Measurements from ENCODE around the gene GPR151.

- TF ChIP-seq CTCF (IDR thresholded peaks at IDR 0.05; ENCODE audit: control extremely low read depth in 1 of 3, insufficient read depth in 1 of 3, low read depth in 1 of 3, low read length in 3 of 3), result no peak
- TF ChIP-seq NRF1 (IDR thresholded peaks at IDR 0.05; ENCODE audit: low read depth, low read length), result no peak
- TF ChIP-seq RXRA (IDR thresholded peaks at IDR 0.05; ENCODE audit: insufficient read depth, low read depth, low read length), result no peak
- no peak for TF ChIP-seq CHD1 (IDR thresholded peaks at IDR 0.05; ENCODE audit: low read depth, low read length)
- no peak for TF ChIP-seq POLR2A (IDR thresholded peaks at IDR 0.05; ENCODE audit: control extremely low read depth in 1 of 2, low read depth in 2 of 2, low read length in 2 of 2)
- TF ChIP-seq EP300 (IDR thresholded peaks at IDR 0.05; ENCODE audit: borderline replicate concordance in 1 of 2, low read depth in 2 of 2, low read length in 2 of 2), result no peak
- no peak for TF ChIP-seq EZH2 (IDR thresholded peaks at IDR 0.05; ENCODE audit: low read depth, low read length, severe bottlenecking)
- no peak for TF ChIP-seq CREB1 (IDR thresholded peaks at IDR 0.05)
- no peak for TF ChIP-seq SP2 (IDR thresholded peaks at IDR 0.05; ENCODE audit: low read length)
- TF ChIP-seq SIN3A (conservative IDR thresholded peaks at IDR 0.05 in 1 of 2, IDR thresholded peaks at IDR 0.05 in 1 of 2; ENCODE audit: low read depth in 1 of 2, low read length in 2 of 2), result no peak
- TF ChIP-seq HDAC2 (IDR thresholded peaks at IDR 0.05; ENCODE audit: borderline replicate concordance in 1 of 2, low read depth in 2 of 2, low read length in 2 of 2), result no peak
These were observed 17.9 kb upstream of the GPR151 start for GRCh38 chr5:146533882-146534281.
